Measurements from ENCODE around the gene ALDH4A1.

DNA sequence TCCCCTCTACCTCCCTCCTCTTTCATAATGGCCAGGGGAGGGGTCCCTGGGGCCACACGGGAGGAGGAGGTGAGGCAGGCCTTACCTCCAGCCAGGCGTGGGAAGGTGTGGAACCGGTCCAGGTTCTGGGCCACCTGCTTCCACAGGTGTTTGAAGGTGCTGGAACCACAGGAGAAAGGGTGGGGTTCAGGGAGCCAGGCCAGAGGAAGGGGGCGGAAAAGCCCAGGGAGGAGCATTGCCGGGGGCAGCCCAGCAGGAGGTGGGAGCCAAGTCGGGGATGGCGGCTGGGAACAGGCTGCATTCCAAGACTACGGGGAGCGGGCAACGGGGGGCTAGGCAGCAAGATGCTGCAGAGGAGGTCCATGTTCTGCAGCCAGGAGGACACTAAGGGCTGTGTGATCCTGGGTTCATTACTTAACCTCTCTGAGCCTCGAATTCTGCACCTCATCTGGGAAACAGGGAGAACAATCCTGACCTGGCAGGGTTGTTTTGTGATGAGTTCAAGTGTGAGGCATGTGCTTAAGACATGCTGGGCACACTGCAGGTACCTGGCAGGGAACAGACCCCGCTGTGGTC, 23.1 kb downstream of the ALDH4A1 start:
- TF ChIP-seq, protein P1, sequence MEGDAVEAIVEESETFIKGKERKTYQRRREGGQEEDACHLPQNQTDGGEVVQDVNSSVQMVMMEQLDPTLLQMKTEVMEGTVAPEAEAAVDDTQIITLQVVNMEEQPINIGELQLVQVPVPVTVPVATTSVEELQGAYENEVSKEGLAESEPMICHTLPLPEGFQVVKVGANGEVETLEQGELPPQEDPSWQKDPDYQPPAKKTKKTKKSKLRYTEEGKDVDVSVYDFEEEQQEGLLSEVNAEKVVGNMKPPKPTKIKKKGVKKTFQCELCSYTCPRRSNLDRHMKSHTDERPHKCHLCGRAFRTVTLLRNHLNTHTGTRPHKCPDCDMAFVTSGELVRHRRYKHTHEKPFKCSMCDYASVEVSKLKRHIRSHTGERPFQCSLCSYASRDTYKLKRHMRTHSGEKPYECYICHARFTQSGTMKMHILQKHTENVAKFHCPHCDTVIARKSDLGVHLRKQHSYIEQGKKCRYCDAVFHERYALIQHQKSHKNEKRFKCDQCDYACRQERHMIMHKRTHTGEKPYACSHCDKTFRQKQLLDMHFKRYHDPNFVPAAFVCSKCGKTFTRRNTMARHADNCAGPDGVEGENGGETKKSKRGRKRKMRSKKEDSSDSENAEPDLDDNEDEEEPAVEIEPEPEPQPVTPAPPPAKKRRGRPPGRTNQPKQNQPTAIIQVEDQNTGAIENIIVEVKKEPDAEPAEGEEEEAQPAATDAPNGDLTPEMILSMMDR (IDR thresholded peaks at IDR 0.05) = no peak
- TF ChIP-seq POLR2AphosphoS5 (IDR thresholded peaks at IDR 0.05) (no peak), POLR2A (IDR thresholded peaks at IDR 0.05) (no peak)

Data from stomach (tissue), 4 donors.